Stimulated activated CD4-positive, alpha-beta T cell treated with anti-CD3 and anti-CD28 coated beads, Interleukin-12 subunit alpha, Interleukin-12 subunit beta, amount 100 ng/mL, for 4 hours (primary cell): ENCODE data around the gene MYLK2.
"Not testable (repeated sequence)": the region's sequence is repeated elsewhere in the genome, so short reads cannot be mapped to it uniquely, and the experiment has no call there.

Experiments used
- DNase-seq: peaks from one replicate; pipeline ENCODE4 v3.0.0-alpha.2; 2020

MYLK2 gene

DNA sequence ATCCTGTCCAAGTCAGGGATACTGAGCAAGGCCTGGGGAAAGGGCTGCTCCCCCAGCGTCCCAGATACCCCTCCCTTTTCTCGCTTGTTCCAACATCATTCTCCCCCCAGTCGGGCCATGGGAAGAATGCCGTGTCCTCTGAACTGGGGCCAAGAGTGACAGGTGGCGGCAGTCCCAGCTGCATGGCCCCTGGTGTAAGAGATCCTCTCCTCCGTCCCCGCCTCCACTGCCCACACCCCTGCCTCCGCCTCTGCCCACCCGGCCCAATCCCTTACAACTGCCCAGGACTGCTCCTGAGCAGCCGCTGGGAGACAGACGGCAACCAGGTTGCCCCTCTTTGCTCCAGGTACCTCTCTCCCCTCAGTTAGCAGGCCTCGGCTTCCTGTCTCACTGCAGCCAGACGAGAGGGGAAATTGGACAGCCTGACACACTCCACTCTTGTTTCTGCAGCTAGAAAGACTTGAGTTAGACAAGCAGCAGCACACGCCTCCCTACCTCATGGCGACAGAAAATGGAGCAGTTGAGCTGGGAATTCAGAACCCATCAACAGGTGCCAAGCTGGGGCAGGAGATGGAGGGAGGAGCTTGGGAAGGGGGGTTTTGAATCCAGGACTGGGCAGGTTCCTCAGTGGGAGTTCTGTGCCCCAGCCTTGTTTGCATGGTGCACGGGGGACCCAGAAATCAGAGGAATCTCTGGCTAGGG lies at the start of gene MYLK2:
Gene MYLK2 (plus strand): TSS at position 274 of the 702 bp plus-strand sequence. CDS start 225 bp downstream, at position 499.
- DNase-seq = no peak

DNA sequence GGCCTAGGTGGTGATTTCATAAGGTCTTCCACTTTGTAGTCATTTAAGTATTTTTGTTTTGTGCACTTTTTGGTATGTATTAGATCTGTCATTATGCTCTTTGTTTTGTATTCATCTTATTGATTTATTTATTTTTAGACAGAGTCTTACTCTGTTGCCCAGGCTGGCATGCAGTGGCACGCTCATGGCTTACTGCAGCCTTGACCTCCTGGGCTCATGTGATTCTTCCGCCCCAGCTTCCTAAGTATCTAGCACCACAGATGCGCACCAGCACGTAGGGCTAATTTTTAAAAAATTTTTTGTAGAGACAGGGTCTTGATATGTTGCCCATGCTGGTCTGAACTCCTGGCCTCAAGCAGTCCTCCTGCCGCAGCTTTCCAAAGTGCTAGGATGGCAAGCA lies 49.5 kb upstream of the MYLK2 start:
- DNase-seq = no peak

DNA sequence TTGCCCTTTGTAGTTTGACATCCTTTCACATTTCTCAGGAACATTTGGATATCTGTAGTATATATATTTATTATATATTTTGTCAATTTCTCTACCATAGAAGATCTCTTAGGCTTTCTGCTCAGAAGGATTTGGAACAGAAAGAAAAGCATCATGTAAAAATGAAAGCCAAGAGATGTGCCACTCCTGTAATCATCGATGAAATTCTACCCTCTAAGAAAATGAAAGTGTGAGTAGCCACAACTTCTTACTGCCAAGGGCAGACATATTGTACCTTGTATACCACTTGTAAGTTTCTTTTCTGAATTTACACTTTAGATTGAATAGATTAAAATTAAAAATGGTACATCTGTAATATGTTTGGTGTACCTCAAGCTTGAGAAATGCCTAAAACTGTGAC lies 48.9 kb upstream of the MYLK2 start:
- no peak for DNase-seq

GRCh38 chr20:31774408-31774807 lies 44.7 kb upstream of the MYLK2 start:
- DNase-seq = no peak

DNA sequence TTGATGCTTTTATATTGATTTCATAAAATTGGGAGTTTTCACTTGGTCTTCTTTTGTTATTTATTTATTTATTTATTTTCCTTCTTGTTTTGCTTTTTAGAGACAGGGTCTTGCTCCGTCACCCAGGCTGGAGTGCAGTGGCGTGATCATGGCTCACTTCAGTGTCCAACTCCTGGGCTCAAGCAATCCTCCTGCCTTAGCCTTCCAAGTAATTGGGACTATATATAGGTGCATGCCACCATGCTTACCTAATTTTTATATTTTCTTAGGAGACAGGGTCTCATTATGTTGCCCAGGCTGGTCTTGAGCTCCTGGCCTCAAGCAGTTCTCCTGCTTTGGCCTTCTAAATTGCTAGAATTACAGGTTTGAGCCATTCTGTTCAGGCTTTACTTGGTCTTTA lies 38.3 kb upstream of the MYLK2 start:
- no peak for DNase-seq

- DNase-seq = no peak
Observed at GRCh38 chr20:31781945-31782344, 37.2 kb upstream of the MYLK2 start.

DNA sequence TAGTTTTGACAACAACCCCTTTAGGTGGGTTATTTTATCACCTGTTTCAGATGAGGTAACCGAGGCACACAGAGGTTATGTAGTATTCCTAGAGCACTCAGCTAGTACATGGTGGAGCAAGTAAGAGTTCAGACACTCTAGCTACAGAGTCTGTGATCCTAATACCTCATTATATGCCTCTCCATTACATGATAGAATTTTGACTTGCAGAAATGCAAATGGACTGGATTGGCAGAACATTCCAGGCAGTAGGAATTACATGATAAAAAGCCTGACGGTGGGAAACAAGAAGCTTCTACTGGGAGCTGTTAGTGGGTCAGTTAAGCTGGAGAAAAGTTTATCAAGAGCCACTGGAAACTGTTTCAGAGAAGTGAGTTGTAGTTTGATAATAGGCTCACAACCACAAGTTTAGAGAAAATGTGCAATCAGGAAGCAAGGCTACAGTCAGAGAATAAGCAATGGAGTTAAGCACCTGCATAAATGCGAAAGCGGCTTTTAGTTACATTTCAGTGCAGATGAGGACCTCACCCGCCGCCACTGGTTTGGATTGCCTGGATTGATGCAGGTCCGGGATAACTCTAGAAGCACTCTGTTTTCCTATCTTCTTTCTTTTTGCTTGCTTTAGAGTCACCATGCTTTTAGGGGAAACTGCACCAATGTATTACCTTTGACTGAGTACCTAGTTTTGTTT lies 34.7 kb upstream of the MYLK2 start:
- DNase-seq = no peak

GRCh38 chr20:31785089-31785488 lies 34.1 kb upstream of the MYLK2 start:
- no peak for DNase-seq

- no peak for DNase-seq
Observed at GRCh38 chr20:31788578-31788977, 30.6 kb upstream of the MYLK2 start.

- DNase-seq = no peak
Observed at GRCh38 chr20:31790401-31790800, 28.8 kb upstream of the MYLK2 start.

- DNase-seq = no peak
Observed at GRCh38 chr20:31797364-31797763, 21.8 kb upstream of the MYLK2 start.

GRCh38 chr20:31801508-31801907 lies 17.6 kb upstream of the MYLK2 start:
- no peak for DNase-seq

- no peak for DNase-seq
Observed at GRCh38 chr20:31803552-31804291, 15.4 kb upstream of the MYLK2 start.

GRCh38 chr20:31806564-31807355 lies 12.4 kb upstream of the MYLK2 start:
- no peak for DNase-seq

GRCh38 chr20:31808481-31808880 lies 10.7 kb upstream of the MYLK2 start:
- DNase-seq = no peak

- no peak for DNase-seq
Observed at GRCh38 chr20:31809661-31810060, 9.5 kb upstream of the MYLK2 start.

DNA sequence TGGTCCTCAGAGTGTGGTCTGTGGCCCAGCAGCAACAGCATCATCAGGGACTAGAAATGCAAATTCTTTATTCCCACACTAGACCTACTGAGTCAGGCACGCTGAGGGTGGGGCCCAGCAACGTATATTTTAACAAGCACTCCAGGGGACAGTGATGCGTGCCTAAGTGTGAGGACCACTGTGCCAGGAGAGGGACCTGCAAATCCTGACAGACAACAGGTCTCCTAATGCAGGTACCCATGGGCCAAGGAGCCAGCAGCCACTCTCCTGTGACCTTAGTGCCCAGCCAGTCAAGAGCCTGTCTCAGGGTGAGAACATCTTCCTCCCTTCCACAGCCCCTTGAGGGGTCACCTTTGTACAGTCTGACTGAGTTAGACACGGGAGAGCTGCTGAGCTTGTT lies 8.0 kb upstream of the MYLK2 start:
- DNase-seq = no peak

DNA sequence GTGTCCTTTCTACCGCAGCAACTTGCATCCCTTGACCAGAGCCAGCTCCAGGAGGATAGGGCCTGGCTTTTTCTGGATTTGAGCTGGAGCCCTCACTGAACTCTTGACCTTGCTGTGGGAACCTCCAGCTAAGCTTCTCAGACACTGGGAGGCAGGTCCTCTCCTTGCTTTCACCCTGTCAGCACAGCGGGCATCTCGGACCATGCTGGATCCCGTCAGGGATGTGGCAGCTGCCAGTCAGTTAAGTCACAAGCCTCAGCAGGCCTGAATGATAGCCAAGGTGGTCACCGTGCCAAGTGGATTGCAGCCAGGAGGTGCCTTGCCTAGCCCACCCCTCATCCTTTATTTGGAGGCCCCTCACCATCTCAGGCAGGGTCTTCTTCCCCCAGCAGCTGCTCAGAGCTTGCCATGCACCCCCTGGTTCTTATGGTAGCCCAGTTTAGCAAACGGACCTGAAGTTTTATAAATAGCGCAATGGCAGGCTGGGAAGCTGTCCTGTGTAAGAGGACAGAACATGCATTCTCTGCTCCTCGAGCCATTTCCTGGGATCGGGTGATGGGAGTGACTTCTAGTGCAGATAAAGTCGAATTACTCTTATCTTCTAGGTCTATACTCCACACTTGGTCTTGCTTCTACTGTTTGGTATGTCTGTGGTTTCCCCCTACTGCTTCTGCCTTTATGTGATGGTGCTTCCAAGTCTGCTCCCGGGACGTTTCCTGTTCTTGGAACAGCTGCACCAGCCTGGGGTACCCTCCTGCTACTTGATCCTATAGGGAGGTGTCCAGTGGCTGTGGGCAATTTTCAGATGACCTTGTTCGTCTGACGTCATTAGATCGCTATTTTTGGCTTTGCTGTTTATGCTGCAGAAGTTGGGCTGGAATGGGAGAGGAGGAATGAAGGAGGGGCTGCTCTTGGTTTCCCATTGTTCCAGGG lies 7.1 kb upstream of the MYLK2 start:
- no peak for DNase-seq

- DNase-seq = no peak
Observed at GRCh38 chr20:31813611-31814010, 5.5 kb upstream of the MYLK2 start.

- DNase-seq = not testable (repeated sequence)
Observed at GRCh38 chr20:31814142-31814541, 5.0 kb upstream of the MYLK2 start.

DNA sequence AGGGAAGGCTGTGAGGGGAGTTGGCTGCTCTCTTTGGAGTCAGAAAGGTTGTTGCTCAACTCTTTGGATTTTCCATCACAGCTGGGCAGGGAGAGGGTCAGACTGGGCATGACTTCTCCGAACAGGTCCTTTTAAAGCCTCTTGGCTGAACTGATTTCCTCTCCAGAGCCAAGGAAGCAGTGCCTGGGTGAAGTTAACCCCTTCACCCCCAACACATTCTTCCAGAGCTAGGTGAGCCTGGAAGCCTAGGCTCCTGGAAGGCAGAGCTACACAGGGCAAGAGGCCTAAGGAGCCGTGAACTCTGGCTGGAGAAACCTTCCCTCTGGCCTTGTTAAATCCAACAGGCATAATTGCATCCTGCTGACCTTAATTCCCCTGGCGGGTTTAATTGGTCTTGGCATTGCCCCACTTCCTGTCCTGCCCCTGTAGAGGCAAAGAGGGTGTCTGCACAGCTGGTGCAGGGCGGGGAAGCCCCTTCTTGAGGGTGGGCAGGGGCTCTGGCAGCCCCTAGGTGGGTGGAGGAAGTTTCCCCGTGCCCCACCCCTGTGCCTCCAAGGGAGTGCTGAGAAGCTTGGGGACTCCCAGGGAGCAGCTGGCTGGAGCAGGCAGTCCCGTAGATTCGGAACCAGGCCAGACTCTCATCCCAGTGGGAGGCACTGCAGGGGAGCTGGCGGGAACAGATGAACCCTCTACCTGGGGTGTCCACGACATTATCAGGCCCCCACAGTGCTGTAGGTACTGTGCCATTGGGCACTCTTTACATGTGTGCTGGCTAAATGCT lies 3.6 kb upstream of the MYLK2 start:
- no peak for DNase-seq
